Cerebellar nuclear complex (tissue), 1 donor: ENCODE measurements around the gene SFMBT1.

ENCODE experiments used
- DNase-seq, 2 experiments: peaks; one replicate each; lab custom pipeline; 2025; lab: John Stamatoyannopoulos, UW

The SFMBT1 gene

DNA sequence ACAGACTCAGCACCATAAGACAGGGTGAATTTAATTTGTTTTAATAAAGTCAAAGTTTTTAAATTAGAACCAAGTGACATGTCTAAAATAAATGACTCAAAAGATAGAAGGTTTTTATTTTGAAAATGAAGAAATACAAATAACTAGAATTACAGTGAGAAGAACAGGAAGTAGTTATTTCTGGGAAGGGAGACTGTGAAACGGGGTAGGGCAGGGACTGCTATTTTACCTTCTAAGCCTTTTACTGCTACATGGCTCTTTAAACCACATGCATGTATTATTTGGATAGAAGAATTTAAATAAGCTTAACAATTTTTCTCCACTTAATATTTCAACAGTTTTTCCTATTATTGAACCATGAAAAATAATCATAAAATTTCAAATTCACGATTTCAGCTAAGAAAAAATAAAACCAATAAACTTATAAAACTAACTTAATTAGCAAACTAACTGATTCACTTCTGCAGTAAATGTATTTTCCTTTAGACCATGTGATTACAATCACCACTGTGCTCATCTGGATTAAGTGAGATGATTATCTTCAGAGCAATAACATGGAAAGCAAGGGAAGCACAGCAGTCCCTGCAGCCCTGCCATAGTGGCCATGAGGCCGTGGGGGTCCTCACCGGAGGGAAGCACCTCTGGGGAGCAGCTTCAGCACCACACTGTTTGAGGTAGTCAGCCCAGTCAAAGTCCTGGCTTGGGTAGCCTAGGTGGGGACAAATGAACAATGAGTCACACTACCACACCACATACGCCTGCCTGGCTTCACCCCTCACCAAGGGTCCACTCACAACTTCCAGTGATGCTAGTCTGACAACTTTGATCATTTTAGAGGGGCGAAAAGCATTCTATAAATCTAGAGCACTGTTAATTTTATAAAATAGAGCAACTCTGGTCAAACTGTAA is 120.2 kb downstream of the SFMBT1 start:
- no peak for DNase-seq

- no peak for DNase-seq
Observed at GRCh38 chr3:52923963-52924362, 121.9 kb downstream of the SFMBT1 start.

DNA sequence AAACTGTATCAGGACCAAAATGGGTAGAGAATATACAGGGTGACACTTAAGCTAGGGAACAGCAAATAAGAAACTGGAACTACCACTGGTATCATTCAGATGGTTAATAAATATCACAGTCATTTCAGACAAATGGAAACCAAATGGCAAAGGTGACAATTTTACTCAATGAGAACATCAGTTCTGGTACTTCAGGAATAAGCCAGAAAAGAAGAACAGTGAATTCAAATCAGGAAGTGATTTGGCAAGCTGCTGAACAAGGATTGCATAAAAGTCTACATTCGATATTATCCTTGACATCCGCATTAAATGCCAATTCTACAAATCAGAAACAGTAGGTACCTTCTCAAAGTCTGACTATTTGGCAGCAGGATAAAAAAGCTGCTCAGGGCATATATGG is 125.0 kb downstream of the SFMBT1 start:
- no peak for DNase-seq

GRCh38 chr3:52917044-52917443 is 128.8 kb downstream of the SFMBT1 start:
- DNase-seq, result no peak

DNA sequence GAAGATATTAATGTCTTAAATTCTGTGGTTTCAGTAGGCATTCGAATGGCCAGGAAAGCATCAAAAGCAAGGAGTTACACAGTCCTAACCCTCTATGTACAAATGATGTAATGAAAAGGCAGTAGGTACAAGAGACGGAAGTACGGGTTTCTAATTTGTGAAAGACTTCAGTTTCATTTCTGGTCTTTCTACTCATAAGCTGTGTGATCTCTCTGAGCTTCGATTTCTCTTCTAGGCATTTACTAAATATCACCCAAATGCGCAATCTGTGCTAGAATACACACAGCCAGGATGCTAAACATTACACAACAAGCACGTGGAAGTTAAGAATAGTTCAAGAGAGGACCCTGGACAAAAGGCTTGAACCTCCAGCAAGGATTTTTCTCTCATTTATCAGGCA is 130.6 kb downstream of the SFMBT1 start:
- DNase-seq, result no peak

DNA sequence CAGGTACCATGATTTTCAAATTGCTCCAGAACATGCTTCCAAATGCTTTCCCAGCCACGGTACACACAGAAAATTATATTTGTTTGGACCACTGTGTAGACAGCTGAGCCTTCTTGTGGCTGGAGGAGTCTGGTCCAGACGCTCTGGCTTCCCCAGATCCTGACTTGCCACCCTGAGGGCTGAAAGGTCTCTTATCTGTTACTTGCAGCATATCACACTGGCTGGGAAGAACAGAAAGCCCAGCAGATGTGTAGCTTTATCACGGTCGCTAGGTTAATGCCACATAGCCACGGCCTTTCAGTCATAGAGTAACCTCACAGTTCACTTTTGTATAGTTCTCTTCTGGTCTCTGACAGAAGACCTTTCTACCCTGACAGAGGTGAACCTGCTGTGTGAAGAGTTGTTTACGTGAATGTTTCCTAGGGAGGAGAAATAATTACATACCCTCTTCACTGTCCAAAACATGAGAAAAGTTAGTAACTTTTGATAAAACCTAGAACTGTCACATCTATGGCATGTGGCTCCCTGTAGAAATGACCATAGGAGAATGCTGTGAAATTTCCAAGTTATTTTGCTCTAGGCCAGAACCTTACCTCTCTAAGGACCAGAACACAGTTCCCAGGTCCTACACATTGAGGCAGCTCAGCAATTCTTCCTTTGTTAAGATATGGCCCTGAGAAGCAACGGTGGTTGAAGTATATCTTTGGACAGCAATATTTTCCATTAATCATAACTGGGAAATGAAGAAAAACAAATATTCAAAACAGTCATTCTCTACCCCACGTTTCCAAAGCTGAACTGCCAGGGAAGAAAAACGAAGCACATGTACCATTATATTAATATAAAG is 132.8 kb downstream of the SFMBT1 start:
- no peak for DNase-seq

DNA sequence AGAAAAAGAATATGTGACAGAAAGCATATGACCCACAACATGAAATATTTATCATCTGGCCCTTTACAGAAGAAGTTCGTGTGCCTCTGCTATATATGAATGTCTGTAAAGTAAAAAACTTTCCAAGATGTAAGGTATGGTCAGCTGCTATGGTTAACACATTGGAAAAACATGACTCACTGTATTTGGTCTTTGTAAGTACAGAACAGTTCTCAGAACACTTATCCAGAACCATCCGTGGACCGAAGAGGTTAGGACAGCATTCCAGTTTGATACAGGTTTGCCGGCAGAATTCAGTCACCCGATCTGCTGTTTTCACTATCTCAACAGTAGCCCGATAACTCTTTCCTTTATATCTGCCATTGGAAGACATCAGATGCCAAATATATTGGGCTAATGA is 135.1 kb downstream of the SFMBT1 start:
- DNase-seq, result no peak

- DNase-seq, result no peak
Observed at GRCh38 chr3:52907497-52907896, 138.4 kb downstream of the SFMBT1 start.

DNA sequence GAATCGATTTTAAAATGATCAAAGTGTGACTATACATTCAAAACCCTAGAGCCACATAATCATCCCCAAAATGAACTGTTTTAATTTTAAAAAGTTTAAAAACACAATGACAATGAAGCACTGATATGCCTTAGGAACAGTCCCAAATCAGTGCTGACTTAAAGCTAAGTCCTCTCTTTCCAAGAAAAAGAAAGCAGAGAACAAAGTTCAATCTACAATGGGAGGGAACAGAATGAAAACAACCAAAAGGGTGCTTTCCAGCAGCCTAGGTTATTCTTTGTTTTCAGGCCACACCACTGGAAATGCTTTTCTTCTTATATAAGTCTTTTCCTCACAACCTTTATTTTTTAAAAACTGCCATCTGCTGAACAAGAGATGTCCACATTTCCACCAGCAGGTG is 141.3 kb downstream of the SFMBT1 start:
- no peak for DNase-seq

GRCh38 chr3:52904000-52904399 is 141.9 kb downstream of the SFMBT1 start:
- no peak for DNase-seq

DNA sequence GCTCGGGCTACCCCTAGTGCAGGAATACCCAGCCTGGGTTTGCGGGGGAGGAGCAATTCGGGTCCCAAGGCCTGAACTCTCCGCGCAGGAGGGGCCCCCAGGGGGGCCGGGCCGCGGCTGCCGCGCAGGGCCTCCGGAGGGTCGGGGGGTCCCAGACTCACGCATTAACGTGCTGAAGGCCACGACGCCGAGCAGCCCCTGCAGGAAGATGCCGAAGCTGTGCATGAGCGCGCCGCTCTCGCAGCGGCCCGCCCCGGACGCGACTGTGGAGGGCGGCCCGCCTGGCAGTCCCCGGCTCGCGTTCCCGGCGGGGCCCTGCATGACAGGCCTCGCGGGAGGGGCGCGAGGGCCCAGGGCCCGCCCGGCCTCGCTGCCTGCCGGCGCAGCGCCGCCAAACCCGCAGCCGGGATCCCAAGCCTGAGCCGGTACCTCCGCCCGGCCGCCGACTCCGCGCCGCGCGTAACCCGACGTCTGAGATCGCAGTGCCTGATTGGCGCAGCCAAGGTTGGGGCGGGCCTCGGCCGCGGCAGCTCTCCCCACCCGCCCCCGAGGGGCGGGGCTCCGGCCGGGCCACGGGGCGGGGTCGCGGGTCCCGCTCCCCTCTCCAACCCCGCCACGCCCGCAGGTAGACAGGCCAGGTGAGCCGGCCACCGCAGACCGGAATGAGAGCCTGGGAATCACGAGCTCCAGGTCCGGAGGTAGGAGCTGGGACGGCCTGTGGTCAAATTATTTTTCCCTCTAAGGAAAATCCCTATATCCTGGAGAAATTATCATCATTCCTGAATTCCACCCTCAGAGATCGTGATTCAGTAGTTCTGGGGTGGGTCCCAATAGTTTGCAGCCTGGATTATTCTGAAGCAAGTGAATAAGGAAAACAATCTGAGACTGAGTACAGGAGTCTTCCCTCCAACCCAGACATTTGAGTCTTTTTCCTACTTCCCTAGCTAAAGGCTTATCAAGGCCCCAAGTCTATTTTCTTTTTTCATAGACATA is 148.4 kb downstream of the SFMBT1 start, which contains the start of gene STIMATE:
Gene STIMATE, minus strand, starts transcription at position 419 of the 993 bp plus-strand sequence. Its CDS starts 98 bp downstream, at position 321.
- peak in 1 of 2 experiments; percentile 59 for DNase-seq

DNA sequence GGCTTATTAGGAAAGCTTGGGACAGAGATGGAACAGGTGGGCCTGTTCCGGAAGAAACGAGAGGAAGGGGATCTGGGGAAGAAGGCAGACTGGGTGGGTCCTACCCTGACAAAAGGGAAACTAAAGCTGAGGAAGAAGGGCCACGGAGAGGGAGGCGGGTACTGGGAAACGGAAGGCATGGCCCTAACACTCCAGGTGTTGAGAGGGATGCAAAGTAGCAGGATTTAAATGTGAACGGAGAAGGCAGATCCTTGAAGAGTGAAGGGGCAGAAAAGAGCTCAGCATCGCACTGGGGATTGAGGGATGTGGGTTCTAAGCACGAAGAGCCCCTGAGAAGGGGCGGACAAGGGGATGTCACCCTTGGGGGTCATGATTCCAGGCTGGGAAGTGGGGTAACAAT is 149.3 kb downstream of the SFMBT1 start:
- no peak for DNase-seq

DNA sequence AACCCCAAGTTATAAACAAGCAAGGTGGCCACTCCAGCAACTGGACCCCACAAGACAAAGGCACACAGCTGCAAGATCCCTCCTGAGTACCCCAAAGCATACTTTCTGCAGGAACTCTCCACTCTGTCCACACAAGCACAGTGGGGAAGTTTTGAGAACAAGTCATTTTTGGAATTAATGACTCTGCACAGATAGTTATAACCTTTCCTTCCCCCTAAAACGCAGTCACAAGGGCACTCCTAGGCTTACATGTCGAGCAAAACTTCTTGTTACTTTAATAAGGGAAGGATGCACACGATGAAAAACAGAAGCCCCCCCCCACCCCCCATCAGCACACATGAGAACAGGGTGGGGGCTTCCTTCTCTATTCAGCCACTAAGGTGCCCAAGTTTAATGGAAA is 149.7 kb downstream of the SFMBT1 start:
- no peak for DNase-seq

DNA sequence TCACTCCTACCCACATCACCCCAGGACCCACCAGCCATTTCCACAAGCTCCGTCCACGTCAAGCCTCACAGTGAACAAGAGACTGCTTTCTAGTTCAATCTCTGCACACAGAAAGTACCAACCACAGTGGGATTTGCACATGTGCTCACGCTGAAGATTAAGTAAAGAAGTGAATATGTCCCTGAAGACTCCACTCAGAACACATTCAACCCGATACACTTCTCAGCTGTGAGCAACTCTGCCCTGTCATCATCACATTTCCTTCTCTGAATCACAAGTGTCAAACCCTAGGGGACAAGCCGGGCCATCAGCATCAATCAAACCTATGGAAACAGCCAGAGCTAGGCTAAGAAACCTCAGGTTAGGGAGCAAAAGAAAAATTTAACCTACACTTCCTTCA is 150.5 kb downstream of the SFMBT1 start:
- no peak for DNase-seq

DNA sequence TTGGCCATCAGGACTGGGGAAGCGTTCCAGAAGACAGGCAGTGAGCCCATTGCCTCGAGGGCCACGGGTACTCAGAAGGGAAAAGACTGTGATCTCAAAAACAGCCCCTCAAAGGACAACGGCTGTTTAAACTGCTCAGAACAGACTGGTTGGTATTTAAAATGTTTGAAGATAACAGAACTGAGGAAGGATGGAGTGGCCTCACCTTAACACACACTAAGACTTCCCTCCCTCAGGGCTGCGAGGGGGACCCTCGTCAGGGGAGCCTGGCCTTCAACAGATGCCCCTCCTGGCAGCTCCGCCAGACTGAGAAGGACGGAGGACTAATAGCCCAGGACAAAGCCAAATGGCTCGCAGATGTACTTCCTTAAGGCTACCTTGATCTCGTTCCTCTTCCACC is 151.1 kb downstream of the SFMBT1 start:
- DNase-seq, result no peak

DNA sequence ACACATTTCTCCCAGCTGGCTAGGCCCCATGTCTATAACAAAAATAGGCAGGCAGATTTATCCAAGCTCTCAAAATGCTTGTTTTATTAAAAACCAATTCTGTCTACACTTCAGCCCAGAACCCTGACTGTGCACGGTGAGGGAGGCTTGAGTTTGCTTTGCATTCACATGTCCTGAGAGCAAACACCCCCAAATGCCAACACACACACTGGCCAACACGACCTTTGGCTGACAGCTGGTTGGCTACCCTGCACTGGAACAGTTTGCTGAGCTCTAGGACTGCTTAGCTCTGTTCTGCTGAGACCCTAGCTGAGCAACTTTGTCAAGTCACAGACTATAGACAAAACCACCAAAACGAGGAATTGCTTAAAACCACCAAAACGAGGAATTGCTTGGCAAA is 152.2 kb downstream of the SFMBT1 start:
- DNase-seq, result no peak

DNA sequence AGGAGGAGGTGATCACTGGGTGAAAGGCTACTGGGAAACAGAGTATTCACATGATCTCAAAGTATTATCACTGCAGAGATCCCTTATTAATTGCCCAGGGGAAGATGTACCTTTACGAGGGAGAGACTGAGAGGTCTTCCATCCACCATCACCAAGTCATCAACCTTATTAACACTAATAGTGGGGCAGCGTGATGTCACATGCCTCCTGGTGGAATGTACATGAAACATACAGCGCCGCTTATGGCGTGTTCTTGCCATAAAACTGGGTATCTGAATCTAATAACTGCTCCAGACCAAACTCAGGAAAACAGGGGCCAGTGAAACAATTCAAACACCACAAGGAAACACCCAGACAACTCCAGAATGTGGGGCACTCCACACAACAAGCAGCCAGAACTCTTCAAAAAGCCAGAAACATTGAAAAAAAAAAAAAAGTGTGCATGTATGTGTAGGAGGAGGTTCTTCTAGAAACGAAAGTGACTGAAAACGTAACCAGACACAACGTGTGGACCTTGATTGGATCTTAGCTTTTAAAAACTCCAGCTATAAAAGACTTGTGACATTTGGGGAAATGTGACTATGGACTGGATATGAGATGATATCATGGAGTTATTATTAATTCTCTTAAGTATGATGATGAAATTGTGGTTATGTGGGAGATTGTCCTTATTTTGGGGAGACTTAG is 153.1 kb downstream of the SFMBT1 start:
- DNase-seq, result no peak

GRCh38 chr3:52892290-52892624 is 153.6 kb downstream of the SFMBT1 start:
- no peak for DNase-seq

DNA sequence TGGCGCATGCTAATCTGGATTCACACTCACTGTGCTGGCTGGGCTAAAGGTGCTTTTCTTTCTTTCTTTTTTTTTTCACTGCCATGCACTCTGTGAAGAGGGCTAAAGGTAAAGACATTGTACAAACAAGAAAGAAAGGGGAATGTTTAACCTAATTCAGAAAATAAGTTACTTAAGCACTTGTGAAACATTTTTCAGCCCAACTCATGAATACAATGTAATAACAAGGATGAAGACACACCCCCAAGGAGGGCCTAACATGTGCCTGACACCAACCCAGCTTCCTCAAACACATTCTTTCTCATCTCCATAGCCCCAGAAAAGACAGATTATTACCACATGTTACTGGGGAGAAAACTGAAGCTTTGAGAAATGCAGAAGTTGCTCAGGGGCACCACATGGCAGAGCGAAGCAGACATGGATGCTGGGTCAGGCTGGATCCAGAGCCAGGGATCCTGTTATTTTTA is 154.2 kb downstream of the SFMBT1 start:
- no peak for DNase-seq

- DNase-seq, result no peak
Observed at GRCh38 chr3:52891164-52891563, 154.7 kb downstream of the SFMBT1 start.

DNA sequence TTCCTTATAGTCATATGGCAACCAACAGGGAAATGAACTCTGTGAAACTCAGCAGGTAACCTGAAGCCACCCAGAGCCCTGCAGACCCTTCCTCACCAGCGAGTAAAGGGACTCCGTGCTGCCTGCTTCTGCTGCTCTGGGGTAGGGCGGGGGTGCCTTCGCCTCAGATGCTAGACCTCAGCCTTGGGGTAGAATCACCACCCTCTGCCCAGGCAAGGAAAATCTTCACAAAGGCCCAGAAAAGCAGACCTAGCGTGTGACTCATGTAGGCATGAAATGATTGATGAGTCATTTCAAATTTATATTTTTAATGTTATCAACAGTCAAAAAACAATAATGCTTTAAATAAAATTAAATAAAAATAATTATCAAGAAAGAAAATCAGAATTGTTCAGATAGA is 155.1 kb downstream of the SFMBT1 start:
- DNase-seq, result no peak
